ENCODE measurements around the gene SPAG6.

DNA sequence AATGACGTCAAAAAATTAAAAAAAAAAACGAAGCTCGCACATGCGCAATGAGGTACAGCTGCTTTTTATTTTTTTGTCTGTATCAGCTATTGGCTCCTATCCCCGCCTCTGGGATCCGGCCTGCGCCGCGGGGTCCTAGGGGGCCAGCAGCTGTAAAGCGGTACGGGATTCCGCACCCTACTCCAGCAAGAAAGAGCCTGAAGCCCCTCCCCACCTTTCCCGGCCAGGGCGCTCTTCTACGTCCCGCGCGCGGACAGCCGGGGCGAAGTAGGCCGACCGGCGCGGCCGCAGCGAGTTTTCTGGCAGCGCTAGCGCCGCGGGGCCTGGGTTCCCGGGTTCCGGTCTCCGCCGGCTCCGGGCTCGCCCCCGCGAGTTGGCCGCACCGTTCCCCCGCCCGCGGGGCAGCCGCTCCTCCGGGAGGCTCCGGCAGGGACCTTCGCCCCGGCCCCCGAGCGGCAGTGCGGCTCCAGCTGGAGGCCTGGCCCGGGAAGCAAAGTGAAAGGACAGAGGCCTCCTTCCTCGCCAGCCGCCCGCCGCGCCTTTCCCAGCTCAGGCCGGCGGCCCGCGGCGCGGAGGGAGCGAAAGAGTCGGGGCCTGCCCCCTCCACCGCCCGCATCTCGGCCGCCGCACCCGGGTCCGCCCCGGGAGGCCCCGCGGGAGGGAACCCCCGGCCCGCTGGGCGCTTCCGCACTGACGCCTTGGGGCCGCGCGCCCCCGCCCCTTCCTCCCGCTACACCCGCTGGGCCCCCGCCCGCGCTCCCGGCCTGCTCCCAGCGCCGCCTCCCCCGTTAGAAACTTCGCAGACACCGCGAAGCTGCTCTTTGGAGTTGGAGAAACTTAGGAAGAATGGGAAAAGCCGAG, 4.7 kb upstream of the SPAG6 start:
- TF ChIP-seq, protein P1, sequence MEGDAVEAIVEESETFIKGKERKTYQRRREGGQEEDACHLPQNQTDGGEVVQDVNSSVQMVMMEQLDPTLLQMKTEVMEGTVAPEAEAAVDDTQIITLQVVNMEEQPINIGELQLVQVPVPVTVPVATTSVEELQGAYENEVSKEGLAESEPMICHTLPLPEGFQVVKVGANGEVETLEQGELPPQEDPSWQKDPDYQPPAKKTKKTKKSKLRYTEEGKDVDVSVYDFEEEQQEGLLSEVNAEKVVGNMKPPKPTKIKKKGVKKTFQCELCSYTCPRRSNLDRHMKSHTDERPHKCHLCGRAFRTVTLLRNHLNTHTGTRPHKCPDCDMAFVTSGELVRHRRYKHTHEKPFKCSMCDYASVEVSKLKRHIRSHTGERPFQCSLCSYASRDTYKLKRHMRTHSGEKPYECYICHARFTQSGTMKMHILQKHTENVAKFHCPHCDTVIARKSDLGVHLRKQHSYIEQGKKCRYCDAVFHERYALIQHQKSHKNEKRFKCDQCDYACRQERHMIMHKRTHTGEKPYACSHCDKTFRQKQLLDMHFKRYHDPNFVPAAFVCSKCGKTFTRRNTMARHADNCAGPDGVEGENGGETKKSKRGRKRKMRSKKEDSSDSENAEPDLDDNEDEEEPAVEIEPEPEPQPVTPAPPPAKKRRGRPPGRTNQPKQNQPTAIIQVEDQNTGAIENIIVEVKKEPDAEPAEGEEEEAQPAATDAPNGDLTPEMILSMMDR (conservative IDR thresholded peaks at IDR 0.05 in 1 of 2, IDR thresholded peaks at IDR 0.05 in 1 of 2; ENCODE audit: low read depth in 1 of 2, low read length in 2 of 2): no peak
- TF ChIP-seq EZH2 (IDR thresholded peaks at IDR 0.05; ENCODE audit: low read length, missing control alignments): no peak
